Skeletal muscle tissue (tissue), 4 donors: Measurements from ENCODE around the gene PRDM16. TPM values are rescaled to one million over a fixed set of nuclear protein-coding genes. Genes with fewer than 3 reads are reported as not detected.
A peak's percentile ranks its signal among the peaks of the same experiment; 100 is the strongest.

ENCODE experiments used
- H3K27ac ChIP-seq: one replicate; pipeline ENCODE4 v1.7.0; 2013; ENCODE audit warnings: mild to moderate bottlenecking, low read depth, low read length, inconsistent platforms
- H3K27me3 ChIP-seq, 3 donors: one replicate each; pipeline ENCODE4 v1.7.0; 2013; ENCODE audit warnings: low read length in 3 of 3; ENCODE audit not compliant: control insufficient read depth in 3 of 3, insufficient read depth in 3 of 3
- H3K36me3 ChIP-seq, 3 donors: one replicate each; pipeline ENCODE4 v1.7.0; 2013; ENCODE audit warnings: low read length in 3 of 3; ENCODE audit not compliant: control insufficient read depth in 3 of 3, insufficient read depth in 3 of 3
- H3K4me1 ChIP-seq, 3 donors: one replicate each; pipeline ENCODE4 v1.7.0; 2013; ENCODE audit warnings: low read length in 3 of 3, mild to moderate bottlenecking in 3 of 3; ENCODE audit not compliant: control insufficient read depth in 3 of 3, insufficient read depth in 3 of 3
- H3K4me3 ChIP-seq, 3 donors: one replicate each; pipeline ENCODE4 v1.7.0; 2013; ENCODE audit warnings: low read length in 3 of 3
- H3K9ac ChIP-seq, 3 donors: one replicate each; pipeline ENCODE4 v1.7.0; 2013; ENCODE audit warnings: low read length in 3 of 3, mild to moderate bottlenecking in 3 of 3, moderate library complexity in 2 of 3, low read depth in 1 of 3
- H3K9me3 ChIP-seq, 3 donors: one replicate each; pipeline ENCODE4 v1.7.0; 2013; ENCODE audit warnings: low read length in 3 of 3; ENCODE audit not compliant: control insufficient read depth in 3 of 3
- total RNA-seq: library from RNA; depleted of rRNA; stranded (reverse); fragments of >200 nt; gene quantifications from one replicate; pipeline ENCODE4 v1.2.3, GENCODE V29; 2014
- donor health status: Osteomylitis.

Gene PRDM16
- total RNA-seq, 1 donor from 2014 or later, result 4.7 TPM

DNA sequence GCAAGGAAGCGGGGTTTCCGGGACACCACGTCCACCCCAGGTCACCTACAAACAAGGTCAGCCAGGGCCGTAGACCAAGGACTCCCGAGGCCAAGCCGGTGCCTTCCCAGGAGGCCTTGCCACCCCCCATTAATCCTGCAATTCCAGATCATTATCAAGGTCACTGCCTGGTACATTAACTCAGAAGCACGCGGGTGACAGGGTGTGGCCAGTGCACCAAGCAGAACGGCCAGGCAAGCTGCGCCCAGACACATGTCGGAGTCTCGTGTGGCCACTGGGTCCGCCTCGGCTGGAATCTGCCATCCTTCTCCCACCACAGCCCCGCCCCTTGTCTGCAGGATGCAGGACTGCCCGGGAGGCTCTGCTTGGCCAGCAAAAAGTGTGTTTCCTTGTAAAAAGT is 144.7 kb downstream of the PRDM16 start:
- no peak overlapping the region for H3K4me3 ChIP-seq
- peaks cover 6 to 18% (median 14%) of the 10 kb centered on the region in 3 donors for H3K4me1 ChIP-seq
- no peak overlapping the region for H3K27ac ChIP-seq
- no peaks in the 10 kb centered on the region for H3K9me3 ChIP-seq
- H3K36me3 ChIP-seq, result no peaks in the 10 kb centered on the region
- H3K27me3 ChIP-seq, result peaks cover 19 to 38% (median 35%) of the 10 kb centered on the region in 3 donors
- no peak overlapping the region for H3K9ac ChIP-seq

DNA sequence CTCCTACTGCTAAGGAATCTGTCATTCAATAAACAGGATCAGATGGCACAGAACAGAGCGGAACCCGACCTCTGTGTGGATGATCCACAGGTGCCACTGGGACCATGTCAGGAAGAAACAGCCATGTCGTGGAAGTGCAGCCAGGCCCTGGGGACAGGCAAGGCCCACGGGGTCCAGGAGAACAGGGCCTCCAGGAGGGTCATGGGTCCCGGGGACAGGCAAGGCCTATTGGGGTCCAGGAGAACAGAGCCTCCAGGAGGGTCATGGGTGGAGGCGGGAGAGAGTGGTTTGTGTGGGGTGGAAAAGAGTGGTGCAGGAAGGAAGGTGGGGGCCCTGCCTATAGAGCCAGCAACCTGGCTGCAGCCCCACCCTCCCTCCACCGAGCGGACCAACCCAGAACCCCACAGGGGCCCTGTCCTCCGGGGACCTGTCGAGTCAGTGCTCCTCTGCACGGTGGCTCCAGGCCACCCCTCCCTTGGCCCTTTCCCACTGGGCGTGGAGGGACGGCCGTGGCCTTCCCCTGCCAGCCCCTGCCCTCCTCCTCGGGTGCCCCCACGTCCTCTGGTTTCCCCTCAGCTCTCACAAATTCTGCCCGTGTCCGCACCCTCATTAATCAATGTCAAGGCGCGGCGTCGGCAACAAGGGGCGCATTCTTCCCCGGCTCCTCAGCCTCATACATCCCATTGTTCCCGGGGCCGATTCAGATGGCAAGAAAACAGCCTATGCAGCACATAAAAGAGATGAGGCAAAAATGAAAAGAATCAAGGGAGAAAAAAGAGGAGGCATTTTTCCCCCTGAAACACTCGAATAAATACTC is 146.4 kb downstream of the PRDM16 start:
- Histone ChIP-seq H3K27me3 (peaks cover 31 to 47% (median 43%) of the 10 kb centered on the region in 3 donors), H3K9me3 (no peaks in the 10 kb centered on the region), H3K27ac (no peak overlapping the region), H3K36me3 (no peaks in the 10 kb centered on the region), H3K4me1 (peaks cover 14 to 24% (median 21%) of the 10 kb centered on the region in 3 donors), H3K4me3 (no peak overlapping the region), H3K9ac (no peak overlapping the region)

DNA sequence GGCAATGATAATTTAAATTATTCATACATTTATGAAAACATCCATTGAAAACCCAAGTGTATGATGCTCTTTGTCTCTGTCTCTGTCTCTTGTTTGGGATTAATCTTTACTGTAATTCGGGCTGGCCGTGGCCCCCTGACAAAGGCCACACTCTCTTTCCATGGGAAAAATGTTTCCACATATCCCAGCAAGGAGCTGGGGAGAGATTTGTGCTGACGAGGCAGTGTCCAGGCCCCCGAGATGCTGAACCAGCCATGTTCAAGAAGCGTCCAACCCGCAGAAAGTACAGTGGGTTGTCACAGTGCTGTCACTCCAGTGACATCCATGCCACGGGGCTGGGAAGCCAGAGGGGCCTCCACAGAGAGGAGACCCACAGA is 147.0 kb downstream of the PRDM16 start:
- Histone ChIP-seq H3K9ac (no peak overlapping the region), H3K4me3 (no peak overlapping the region), H3K27me3 (peaks cover 31 to 52% (median 47%) of the 10 kb centered on the region in 3 donors), H3K4me1 (peaks cover 16 to 24% (median 21%) of the 10 kb centered on the region in 3 donors), H3K27ac (no peak overlapping the region), H3K36me3 (no peaks in the 10 kb centered on the region), H3K9me3 (no peaks in the 10 kb centered on the region)

DNA sequence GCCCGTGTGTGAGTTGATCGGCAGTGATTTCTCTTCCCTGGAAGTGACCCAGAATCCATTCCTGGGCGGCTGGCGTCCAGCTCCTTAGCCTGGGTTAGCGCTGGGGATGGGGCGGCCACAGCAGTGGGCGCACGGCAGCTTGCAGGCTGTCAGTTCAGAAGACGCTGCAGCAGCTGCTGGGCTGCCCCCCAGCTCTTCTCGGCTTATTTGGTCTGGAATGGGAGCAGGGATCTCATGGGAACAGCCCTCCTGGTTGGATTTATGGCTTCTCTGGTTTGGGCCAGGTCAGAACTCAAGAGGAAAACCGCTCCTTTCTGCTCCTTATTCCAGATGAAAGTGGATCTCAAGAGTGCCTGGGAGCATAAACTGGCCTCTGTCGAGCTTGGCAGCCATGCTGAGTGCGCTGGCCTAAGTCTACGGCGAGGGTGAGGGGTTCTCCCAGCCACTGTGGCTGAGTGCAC is 148.2 kb downstream of the PRDM16 start:
- H3K27ac ChIP-seq, result no peak overlapping the region
- H3K27me3 ChIP-seq, result peaks cover 31 to 59% (median 47%) of the 10 kb centered on the region in 3 donors
- no peaks in the 10 kb centered on the region for H3K36me3 ChIP-seq
- no peaks in the 10 kb centered on the region for H3K9me3 ChIP-seq
- H3K4me1 ChIP-seq, result peaks cover 16 to 24% (median 21%) of the 10 kb centered on the region in 3 donors
- peak overlapping the region in 2 of 3 donors; percentile 20 to 45 for H3K9ac ChIP-seq
- peak overlapping the region in 2 of 3 donors; percentile 45 to 52 for H3K4me3 ChIP-seq

DNA sequence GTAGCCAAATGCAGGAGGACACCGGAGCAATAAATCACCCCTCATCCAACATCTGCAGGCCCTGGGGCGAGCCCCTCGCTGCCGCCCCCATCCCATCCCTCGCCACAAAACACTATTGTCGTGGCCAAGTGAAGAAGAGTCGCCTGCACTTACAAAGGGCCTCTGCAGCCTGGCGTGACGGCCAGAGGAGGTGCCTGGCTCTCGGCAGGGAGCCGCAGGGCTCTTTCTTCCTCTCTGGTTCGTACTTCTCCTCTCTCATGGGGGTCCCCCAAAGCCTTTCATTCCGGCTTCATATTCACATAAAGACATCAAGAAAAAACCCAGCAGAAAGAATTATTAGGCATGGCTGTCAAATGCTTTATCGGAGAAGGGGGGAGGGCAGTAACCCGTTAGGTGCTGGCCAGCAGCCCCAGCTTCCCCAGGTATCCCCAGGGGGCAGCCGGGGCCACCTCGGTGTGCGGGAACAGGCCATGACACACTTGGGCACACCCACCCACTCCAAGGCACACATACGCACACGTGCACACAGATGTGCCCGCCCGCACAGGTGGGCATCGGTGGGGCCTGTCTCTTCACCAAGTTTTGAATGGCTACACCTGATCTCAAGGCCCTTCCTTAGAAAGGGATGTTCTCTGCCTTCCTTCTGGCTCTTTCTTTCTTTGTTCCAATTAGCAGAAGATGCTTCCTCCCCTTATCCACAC is 149.1 kb downstream of the PRDM16 start:
- H3K27me3 ChIP-seq, result peaks cover 31 to 65% (median 48%) of the 10 kb centered on the region in 3 donors
- no peak overlapping the region for H3K4me3 ChIP-seq
- H3K4me1 ChIP-seq, result peaks cover 16 to 24% (median 21%) of the 10 kb centered on the region in 3 donors
- no peak overlapping the region for H3K27ac ChIP-seq
- H3K9ac ChIP-seq, result peak overlapping the region in 1 of 3 donors; percentile 45
- no peaks in the 10 kb centered on the region for H3K36me3 ChIP-seq
- no peaks in the 10 kb centered on the region for H3K9me3 ChIP-seq

DNA sequence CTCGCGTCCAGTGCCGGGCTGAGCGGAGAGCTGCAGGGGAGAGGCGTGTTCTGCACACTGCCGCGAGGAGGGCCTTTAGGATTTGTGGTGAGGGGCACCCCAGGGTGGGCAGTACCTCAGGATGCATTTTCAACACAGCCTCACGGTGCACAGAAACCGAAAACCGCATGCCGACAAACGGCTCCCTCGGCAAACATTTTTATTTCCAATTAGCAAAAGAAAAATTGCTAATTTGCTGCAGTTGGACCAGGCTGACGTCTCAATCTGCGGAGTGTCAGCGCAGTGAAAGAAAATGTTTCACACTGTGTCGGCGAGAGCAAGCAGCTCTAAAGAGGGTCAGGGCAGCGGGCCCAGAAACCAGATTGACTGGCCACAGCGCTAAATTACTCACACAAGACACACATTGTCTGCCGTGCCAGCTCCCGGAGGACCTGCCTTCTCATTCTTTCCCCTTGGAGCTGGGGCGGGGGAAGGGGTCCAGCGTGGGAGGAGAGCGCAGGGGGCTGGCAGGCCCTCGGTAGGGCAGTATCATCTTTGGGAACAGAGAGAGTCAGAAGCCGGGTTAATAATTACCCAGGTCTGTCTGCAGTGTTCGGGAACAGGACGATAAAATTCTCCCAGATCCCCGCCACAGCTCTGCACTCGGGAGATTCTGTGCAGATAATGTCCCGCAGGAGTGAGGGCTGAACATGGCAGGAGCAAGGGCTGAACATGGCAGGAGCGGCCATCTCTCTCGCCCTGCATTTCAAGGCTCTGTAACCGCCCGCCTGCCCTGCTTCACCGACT is 150.2 kb downstream of the PRDM16 start:
- Histone ChIP-seq H3K9ac (peak overlapping the region in 1 of 3 donors; percentile 54), H3K9me3 (no peaks in the 10 kb centered on the region), H3K27me3 (peaks cover 32 to 67% (median 53%) of the 10 kb centered on the region in 3 donors), H3K4me1 (peaks cover 16 to 24% (median 21%) of the 10 kb centered on the region in 3 donors), H3K36me3 (no peaks in the 10 kb centered on the region), H3K27ac (no peak overlapping the region), H3K4me3 (peak overlapping the region in 2 of 3 donors; percentile 1 to 49)

DNA sequence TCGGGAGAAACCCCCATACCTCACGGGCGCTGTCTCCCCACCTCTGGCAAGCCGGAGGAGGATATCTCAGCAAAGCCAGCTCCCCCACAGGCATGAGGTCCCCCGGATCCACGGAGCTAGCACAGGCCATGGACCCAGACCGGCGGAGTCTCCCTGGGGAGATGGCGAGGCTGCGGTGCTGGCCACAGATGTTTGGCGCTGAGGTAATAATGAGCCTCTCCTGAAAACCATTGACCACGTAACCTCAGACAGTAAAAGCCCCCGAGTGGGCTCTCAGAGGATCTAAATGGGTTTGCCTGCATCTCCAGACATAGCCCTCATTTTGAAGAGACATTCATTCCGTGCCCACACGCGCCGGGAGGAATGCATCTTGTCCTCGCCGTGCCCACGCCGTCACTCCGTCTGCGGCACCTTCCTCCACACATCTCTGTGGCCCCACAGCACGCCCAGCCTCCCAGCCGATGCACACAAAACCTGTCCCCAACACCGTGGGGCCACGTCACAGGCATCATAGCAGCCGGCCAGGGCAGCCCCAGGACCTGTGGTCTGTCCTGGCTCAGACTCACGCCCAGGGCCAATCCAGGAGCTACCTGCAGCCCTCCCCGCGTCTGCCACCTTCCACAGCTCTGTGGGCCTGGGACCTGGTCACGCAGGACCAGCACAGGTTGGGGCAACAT is 150.9 kb downstream of the PRDM16 start:
- H3K4me3 ChIP-seq, result no peak overlapping the region
- H3K27me3 ChIP-seq, result peaks cover 39 to 74% (median 53%) of the 10 kb centered on the region in 3 donors
- H3K36me3 ChIP-seq, result no peaks in the 10 kb centered on the region
- no peaks in the 10 kb centered on the region for H3K9me3 ChIP-seq
- peaks cover 16 to 24% (median 21%) of the 10 kb centered on the region in 3 donors for H3K4me1 ChIP-seq
- H3K9ac ChIP-seq, result no peak overlapping the region
- H3K27ac ChIP-seq, result no peak overlapping the region

DNA sequence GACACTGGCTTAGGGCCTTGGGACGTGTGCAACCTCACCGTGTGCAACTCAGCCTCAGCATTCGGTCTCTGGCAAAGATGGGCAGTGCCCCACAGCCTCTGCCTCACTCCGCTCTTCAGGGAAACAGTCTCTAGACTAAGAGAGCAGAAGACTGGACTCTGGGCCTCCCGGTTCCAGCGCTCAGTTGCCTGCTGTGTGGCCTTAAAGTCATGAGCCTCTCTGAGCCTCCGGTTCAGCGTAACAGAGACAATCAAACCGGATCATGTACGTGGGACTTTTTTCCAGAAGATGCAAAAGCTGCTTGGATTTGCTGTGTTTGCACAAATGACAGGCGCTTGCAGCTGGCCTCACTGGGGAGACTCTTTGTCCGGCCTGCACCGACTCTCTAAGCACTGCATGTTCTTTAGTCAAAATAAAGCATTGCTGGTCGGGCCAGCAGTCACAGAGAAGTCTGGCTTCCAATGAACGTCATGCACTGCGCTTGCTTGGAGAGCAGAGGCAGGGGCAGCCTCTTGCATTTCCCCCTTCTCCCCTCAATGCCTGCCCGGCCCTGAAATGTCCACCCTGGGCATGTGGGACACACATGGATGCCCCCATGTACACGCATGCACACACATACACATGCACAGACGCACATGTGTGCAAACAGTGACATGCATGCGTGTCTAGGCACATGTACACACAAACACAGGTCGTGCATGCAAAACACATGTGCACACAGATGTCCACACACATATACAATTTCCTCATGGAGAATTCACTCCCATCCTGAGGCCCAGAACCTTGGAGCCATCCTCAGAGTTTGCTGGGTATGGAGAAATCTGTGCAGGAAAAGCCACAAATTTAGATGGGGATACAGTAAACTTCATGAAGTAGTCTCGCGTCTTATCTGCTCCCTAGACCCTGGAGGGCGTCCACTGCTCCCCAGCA is 152.4 kb downstream of the PRDM16 start:
- Histone ChIP-seq H3K4me3 (no peak overlapping the region), H3K27me3 (peaks cover 35 to 76% (median 54%) of the 10 kb centered on the region in 3 donors), H3K9me3 (no peaks in the 10 kb centered on the region), H3K36me3 (no peaks in the 10 kb centered on the region), H3K9ac (no peak overlapping the region), H3K27ac (no peak overlapping the region), H3K4me1 (peaks cover 16 to 24% (median 21%) of the 10 kb centered on the region in 3 donors)
